CD4-positive, alpha-beta T cell treated with Interleukin-4 for 4 hours (primary cell): ENCODE results near the gene SLC13A3.

Experiments
- DNase-seq: peaks from one replicate; pipeline ENCODE4 v3.0.0-alpha.2; 2020

SLC13A3 gene

GRCh38 chr20:46552460-46553420 is 98.5 kb downstream of the SLC13A3 start:
- DNase-seq, result peak; percentile 36

- DNase-seq, result no peak
Measured at GRCh38 chr20:46551522-46552381, 99.5 kb downstream of the SLC13A3 start.

DNA sequence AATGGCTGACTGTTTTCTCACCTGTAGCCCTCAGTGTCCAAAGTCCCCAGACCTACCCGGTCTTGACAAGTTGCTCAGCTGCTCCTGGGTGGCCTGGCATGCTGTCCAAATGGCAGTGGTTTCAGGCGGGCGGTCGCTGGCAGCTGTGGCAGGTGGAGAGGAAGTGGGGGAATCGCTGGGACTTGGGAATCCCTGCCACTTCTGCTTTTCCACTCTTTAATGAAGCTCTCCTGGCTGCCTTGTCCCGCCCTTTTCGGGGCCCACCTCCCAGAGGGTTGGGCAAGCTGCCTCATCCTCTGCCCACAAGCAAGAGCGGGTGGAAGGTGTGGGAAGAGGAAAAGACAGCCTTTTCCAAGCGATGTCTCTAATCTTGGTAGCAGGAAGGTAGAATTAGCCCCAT is 100.8 kb downstream of the SLC13A3 start, which contains the start of gene OCSTAMP:
Gene OCSTAMP, minus strand, starts transcription at position 194 of the 400 bp plus-strand sequence. Its CDS starts 94 bp downstream, at position 100.
- no peak for DNase-seq

- no peak for DNase-seq
Measured at GRCh38 chr20:46549188-46549972, 101.9 kb downstream of the SLC13A3 start.

- no peak for DNase-seq
Measured at GRCh38 chr20:46548688-46549087, 102.6 kb downstream of the SLC13A3 start.

- DNase-seq, result no peak
Measured at GRCh38 chr20:46547995-46548394, 103.3 kb downstream of the SLC13A3 start.

DNA sequence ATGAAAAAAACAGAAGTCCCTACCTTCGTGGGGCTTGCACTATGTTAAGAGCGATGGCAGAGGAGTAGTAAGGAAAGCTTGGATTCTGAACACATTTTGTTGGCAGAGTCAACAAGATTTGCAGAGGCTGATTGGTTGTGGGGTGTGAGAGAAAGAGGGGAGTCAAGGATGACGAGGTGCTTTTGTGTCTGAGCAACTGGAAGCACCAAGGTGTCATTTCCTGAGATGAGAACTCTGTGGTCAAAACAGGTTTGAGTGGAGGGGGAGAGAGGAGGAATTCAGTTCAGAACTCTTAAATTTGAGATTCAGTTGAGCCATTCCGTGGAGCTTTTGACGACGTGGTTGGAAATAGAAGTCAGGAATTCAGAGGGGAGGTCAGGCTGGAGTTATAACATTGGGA is 104.3 kb downstream of the SLC13A3 start:
- no peak for DNase-seq

GRCh38 chr20:46546298-46546697 is 105.0 kb downstream of the SLC13A3 start:
- no peak for DNase-seq

GRCh38 chr20:46545827-46546138 is 105.5 kb downstream of the SLC13A3 start:
- DNase-seq, result no peak

DNA sequence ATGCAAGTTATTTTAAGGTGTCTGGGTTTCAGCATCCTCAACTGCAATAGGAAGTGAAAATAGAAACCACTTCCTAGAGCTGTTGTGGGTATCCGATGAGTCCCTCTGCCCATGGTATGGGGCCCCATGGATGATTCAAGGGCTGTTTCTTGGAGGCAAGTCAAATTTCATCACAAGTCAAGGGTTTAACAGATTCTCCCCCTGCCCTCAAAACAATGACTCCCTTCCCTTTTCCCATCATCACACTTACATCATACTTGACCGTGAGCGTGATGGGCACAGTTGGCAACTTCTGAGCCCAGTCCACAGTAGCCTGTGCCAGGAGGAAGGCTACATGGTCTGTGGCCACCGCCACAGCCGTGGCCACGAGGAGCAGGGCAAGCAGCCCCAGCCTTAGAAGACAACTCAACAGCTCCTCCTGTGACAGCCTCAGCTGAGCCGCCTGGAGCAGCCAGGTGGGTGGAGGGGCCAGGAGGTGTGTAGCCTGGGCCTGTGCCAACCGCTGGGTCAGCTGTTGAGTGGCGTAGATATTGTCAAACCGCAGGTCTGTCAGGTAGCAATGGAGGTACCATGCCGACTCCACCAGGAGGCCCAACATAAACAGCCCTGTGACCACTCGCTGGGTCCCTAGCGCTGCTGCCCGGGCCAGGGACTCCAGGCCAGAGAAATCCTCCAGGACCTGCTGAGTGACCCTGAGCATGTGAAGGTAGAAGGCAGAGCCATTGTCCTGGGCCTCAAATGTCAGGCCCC is 106.0 kb downstream of the SLC13A3 start:
- DNase-seq, result peak; percentile 24

- DNase-seq, result no peak
Measured at GRCh38 chr20:46544576-46544975, 106.7 kb downstream of the SLC13A3 start.

GRCh38 chr20:46543959-46544358 is 107.3 kb downstream of the SLC13A3 start:
- no peak for DNase-seq

GRCh38 chr20:46543033-46543432 is 108.2 kb downstream of the SLC13A3 start:
- DNase-seq, result no peak

DNA sequence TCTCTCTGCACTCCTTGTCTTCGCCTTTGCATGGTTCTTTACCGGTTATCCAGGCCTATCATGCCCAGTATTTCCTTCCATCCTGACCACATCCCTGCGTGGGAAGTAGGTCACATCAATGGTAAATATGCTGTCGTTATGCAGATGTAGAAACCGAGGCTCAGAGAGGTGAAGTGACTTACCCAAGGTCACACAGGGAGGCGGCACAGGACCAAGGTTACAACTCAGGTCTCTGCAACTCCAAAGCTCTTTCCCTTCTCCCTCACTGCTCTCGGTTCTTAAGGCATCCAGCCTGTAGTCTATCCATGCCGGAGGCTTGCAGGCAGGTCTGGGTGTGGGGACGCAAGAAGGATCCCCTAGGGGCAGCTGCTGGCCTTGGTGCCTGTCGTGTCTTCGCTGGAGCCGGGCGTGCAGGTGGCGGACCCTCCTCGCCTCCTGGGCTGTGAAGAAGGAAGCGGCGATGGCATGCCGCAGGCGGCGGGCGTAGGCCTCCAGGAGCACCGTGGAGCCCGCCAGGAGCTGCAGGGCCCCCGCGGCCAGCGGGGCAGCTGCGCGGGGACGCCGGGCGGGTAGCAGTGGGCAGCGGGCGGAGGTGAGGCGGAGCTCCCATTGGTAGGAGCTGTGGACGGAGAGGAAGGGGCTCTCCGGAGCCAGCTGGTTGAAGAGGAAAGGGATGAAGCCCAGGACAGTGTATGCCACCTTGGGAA is 109.9 kb downstream of the SLC13A3 start:
- no peak for DNase-seq

GRCh38 chr20:46539113-46539512 is 112.1 kb downstream of the SLC13A3 start:
- no peak for DNase-seq

- DNase-seq, result no peak
Measured at GRCh38 chr20:46530640-46531039, 120.6 kb downstream of the SLC13A3 start.

DNA sequence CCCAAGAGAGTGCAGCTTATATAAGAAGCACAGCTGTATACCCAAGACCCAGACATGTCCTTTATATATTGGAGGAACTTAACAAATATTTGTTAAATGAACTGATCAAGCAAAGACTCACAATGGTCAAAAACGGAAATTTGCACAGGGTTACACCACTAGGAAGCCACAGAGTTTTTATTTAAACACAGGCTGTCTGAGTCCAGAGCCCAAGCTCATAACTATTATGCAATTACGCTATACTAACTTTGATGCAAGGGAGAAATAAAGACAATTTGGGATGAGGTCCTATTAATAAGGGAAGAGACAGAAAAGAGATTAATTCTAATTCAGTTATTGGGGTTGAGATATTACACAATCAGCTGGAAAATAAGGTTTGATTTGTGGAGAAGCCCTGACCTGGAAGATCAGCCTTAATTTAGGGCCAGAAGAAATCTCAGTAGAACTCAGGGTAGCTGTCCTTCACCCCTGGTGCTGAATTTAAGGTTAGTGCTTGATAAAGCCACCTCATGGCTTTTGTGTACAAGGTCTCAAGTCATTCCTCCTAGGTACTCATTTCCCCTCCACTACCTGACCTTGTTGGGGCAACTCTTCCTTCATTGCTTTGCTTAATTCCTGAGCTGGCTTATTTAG is 127.4 kb downstream of the SLC13A3 start:
- DNase-seq, result no peak

DNA sequence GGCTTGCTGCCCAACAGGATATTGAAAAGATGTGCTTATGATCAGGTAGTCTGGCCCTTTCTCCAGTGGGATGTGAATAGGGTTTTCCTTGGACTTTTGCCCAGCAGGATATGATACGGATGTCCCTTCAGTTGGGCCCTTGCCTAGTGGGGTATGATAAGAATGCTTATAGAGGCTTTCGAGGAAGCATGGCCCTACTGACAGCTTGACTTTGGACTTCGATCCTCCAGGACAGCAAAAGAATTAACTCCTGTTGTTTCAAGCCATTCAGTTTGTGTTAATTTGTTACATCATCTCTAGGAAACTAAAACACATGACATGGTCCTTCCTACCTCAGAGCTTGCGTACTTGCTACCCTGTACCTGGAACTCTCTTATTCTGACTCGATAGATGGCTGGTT is 128.2 kb downstream of the SLC13A3 start:
- no peak for DNase-seq

- peak; percentile 45 for DNase-seq
Measured at GRCh38 chr20:46520976-46521579, 130.2 kb downstream of the SLC13A3 start.

DNA sequence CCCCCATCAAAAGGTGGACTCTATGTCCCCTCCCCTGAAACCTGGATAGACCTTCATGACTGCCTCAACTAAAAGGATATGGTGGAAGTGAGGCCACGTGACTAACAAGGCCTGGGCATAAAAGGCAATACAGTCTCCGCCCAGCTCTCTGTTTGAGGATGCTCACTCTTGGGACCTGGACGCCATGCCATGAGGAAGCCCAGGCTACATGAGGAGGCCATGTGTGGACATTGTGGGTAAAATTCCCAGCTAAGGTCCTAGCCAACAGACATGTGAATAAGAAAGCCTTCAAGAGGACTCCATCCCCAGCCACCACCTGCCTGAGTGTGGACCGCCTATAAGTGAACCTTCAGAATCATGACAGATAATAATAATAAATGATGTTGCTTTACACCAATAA is 130.7 kb downstream of the SLC13A3 start:
- DNase-seq, result no peak
